Activated CD4-positive, alpha-beta T cell treated with anti-CD3 and anti-CD28 coated beads for 48 hours (primary cell): ENCODE measurements around the gene C16orf86.
"Not testable (repeated sequence)": the region's sequence is repeated elsewhere in the genome, so short reads cannot be mapped to it uniquely, and the experiment has no call there.

Experiments used
- DNase-seq: peaks from one replicate; pipeline ENCODE4 v3.0.0-alpha.2; 2020

Gene C16orf86

GRCh38 chr16:67668495-67669157 lies 2.0 kb downstream of the C16orf86 start:
- peak; percentile 58 for DNase-seq

- DNase-seq, result no peak
These were observed 3.0 kb downstream of the C16orf86 start for GRCh38 chr16:67669499-67670101.

- no peak for DNase-seq
These were observed 5.7 kb downstream of the C16orf86 start for GRCh38 chr16:67672306-67672705.

GRCh38 chr16:67672739-67673662 lies 6.4 kb downstream of the C16orf86 start:
- peak; percentile 71 for DNase-seq

GRCh38 chr16:67673712-67674580 lies 7.3 kb downstream of the C16orf86 start:
- DNase-seq, result no peak

- DNase-seq, result no peak
These were observed 8.4 kb downstream of the C16orf86 start for GRCh38 chr16:67674851-67675578.

GRCh38 chr16:67675579-67675935 lies 8.9 kb downstream of the C16orf86 start:
- DNase-seq, result no peak

GRCh38 chr16:67675999-67676398 lies 9.4 kb downstream of the C16orf86 start:
- DNase-seq, result no peak

GRCh38 chr16:67676516-67676915 lies 9.9 kb downstream of the C16orf86 start:
- no peak for DNase-seq

- DNase-seq, result no peak
These were observed 10.3 kb downstream of the C16orf86 start for GRCh38 chr16:67676939-67677338.

GRCh38 chr16:67677712-67678111 lies 11.1 kb downstream of the C16orf86 start:
- DNase-seq, result no peak

- DNase-seq, result no peak
These were observed 11.9 kb downstream of the C16orf86 start for GRCh38 chr16:67678354-67679023.

- no peak for DNase-seq
These were observed 13.6 kb downstream of the C16orf86 start for GRCh38 chr16:67679935-67680897.

GRCh38 chr16:67683767-67684166 lies 17.2 kb downstream of the C16orf86 start:
- DNase-seq, result no peak

- no peak for DNase-seq
These were observed 18.9 kb downstream of the C16orf86 start for GRCh38 chr16:67685388-67686112.

GRCh38 chr16:67693517-67694285 lies 27.1 kb downstream of the C16orf86 start:
- not testable (repeated sequence) for DNase-seq

GRCh38 chr16:67694611-67695010 lies 28.0 kb downstream of the C16orf86 start:
- no peak for DNase-seq

GRCh38 chr16:67697422-67698185 lies 31.0 kb downstream of the C16orf86 start:
- no peak for DNase-seq
